Astrocyte (in vitro differentiated cells and primary cell): ENCODE data around the gene LMBR1L. TPM values are rescaled to one million over a fixed set of nuclear protein-coding genes. Genes with fewer than 3 reads are reported as not detected.

Source experiments
- DNase-seq: peaks from one replicate; pipeline ENCODE4 v3.0.0-alpha.2; 2010; ENCODE audit warnings: low read depth
- FAIRE-seq: peaks from 2 replicates; lab custom pipeline; 2011; peaks lifted over from hg19 to GRCh38; lab: Jason Lieb, UNC
- H2AFZ ChIP-seq: 2 replicates; pipeline ENCODE4 v1.6.0; 2012; ENCODE audit warnings: low read depth, low read length, inconsistent platforms
- H3K27ac ChIP-seq: 2 replicates; pipeline ENCODE4 v1.5.1; 2011; ENCODE audit warnings: low read depth, low read length, inconsistent platforms
- H3K27me3 ChIP-seq: 2 replicates; pipeline ENCODE4 v1.6.0; 2011; ENCODE audit warnings: low read length, inconsistent platforms; ENCODE audit not compliant: insufficient read depth
- H3K36me3 ChIP-seq: 2 replicates; pipeline ENCODE4 v1.5.1; 2011; ENCODE audit warnings: low read length, inconsistent platforms; ENCODE audit not compliant: insufficient read depth
- H3K4me1 ChIP-seq: 2 replicates; pipeline ENCODE4 v1.5.1; 2011; ENCODE audit warnings: low read length, inconsistent platforms; ENCODE audit not compliant: insufficient read depth
- H3K4me2 ChIP-seq: 2 replicates; pipeline ENCODE4 v1.6.0; 2012; ENCODE audit warnings: low read length, inconsistent platforms
- H3K4me3 ChIP-seq: 2 replicates; pipeline ENCODE4 v1.5.1; 2011; ENCODE audit warnings: low read depth, mild to moderate bottlenecking, low read length, inconsistent platforms; ENCODE audit not compliant: insufficient read depth
- H3K79me2 ChIP-seq: 2 replicates; pipeline ENCODE4 v1.6.0; 2012; ENCODE audit warnings: mild to moderate bottlenecking, low read length, inconsistent platforms; ENCODE audit not compliant: insufficient read depth
- H3K9ac ChIP-seq: 2 replicates; pipeline ENCODE4 v1.6.0; 2012; ENCODE audit warnings: mild to moderate bottlenecking, low read length, inconsistent platforms
- H3K9me3 ChIP-seq: 2 replicates; pipeline ENCODE4 v1.5.1; 2012; ENCODE audit warnings: low read depth, mild to moderate bottlenecking, low read length, inconsistent platforms; ENCODE audit not compliant: insufficient read depth
- H4K20me1 ChIP-seq: 2 replicates; pipeline ENCODE4 v1.6.0; 2012; ENCODE audit warnings: low read length, inconsistent platforms; ENCODE audit not compliant: insufficient read depth
- H3K27ac Mint-ChIP-seq: one replicate; pipeline ENCODE4 v1.8.0; 2021; ENCODE audit warnings: mild to moderate bottlenecking, mixed read lengths; ENCODE audit not compliant: unreplicated experiment
- H3K27me3 Mint-ChIP-seq: one replicate; pipeline ENCODE4 v1.8.0; 2021; ENCODE audit warnings: low read depth, mixed read lengths; ENCODE audit not compliant: unreplicated experiment
- H3K36me3 Mint-ChIP-seq: one replicate; pipeline ENCODE4 v1.8.0; 2021; ENCODE audit warnings: low read depth, mixed read lengths; ENCODE audit not compliant: unreplicated experiment
- H3K4me1 Mint-ChIP-seq: one replicate; pipeline ENCODE4 v1.8.0; 2021; ENCODE audit warnings: low read depth, mixed read lengths; ENCODE audit not compliant: unreplicated experiment
- H3K4me3 Mint-ChIP-seq: one replicate; pipeline ENCODE4 v1.8.0; 2021; ENCODE audit warnings: mild to moderate bottlenecking, moderate library complexity, mixed read lengths; ENCODE audit not compliant: unreplicated experiment
- H3K9me3 Mint-ChIP-seq: one replicate; pipeline ENCODE4 v1.8.0; 2021; ENCODE audit warnings: mild to moderate bottlenecking, mixed read lengths; ENCODE audit not compliant: unreplicated experiment
- EZH2 ChIP-seq: IDR thresholded peaks from 2 replicates; pipeline ENCODE4 v1.6.1; 2012; ENCODE audit warnings: mild to moderate bottlenecking, low read length, inconsistent platforms; ENCODE audit not compliant: insufficient read depth
- total RNA-seq: library from RNA; stranded (reverse); gene quantifications from 2 replicates; pipeline ENCODE4 v1.2.1, GENCODE V29; 2021
- TF ChIP-seq, protein P1 (sequence below): IDR thresholded peaks from 2 replicates; pipeline ENCODE4 v1.5.1; 2011; ENCODE audit warnings: low read depth, mild to moderate bottlenecking, inconsistent platforms, low read length, moderate library complexity; ENCODE audit not compliant: insufficient read depth

The LMBR1L gene
- total RNA-seq, 1 donor from 2014 or later, result 61.0 TPM

DNA sequence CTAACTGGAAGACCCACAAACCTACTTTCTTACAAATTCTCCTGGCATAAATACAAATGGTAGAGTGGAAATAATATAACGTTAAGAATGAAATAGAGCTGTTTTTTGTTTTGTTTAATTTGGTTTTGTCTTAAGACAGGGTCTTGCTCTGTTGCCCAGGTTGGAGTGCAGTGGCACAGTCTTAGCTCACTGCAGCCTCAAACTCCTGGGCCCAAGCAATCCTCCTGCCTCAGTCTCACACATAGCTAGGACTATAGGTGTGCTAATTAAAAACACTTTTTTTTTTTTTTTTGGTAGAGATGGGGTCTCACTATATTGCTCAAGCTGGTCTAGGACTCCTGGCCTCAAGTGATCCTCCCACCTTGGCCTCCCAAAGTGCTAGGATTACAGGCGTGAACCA is 11.9 kb downstream of the LMBR1L start:
- no peaks in the 10 kb centered on the region for H3K9me3 ChIP-seq
- no peak for FAIRE-seq
- H3K9me3 Mint-ChIP-seq, result no peaks in the 10 kb centered on the region
- no peaks in the 10 kb centered on the region for H3K4me1 Mint-ChIP-seq
- peaks cover 48% of the 10 kb centered on the region for H3K36me3 ChIP-seq
- peaks cover 53% of the 10 kb centered on the region for H4K20me1 ChIP-seq
- no peak overlapping the region for H3K27ac Mint-ChIP-seq
- no peak overlapping the region for H3K9ac ChIP-seq
- H3K27me3 ChIP-seq, result peaks cover 18% of the 10 kb centered on the region
- H2AFZ ChIP-seq, result no peak overlapping the region
- no peak for DNase-seq
- H3K27me3 Mint-ChIP-seq, result peaks cover 18% of the 10 kb centered on the region
- no peak overlapping the region for H3K27ac ChIP-seq
- no peak overlapping the region for H3K4me3 Mint-ChIP-seq
- no peak overlapping the region for H3K4me2 ChIP-seq
- no peak overlapping the region for H3K4me3 ChIP-seq
- H3K36me3 Mint-ChIP-seq, result peaks cover 33% of the 10 kb centered on the region
- no peak for TF ChIP-seq EZH2
- TF ChIP-seq, protein P1, sequence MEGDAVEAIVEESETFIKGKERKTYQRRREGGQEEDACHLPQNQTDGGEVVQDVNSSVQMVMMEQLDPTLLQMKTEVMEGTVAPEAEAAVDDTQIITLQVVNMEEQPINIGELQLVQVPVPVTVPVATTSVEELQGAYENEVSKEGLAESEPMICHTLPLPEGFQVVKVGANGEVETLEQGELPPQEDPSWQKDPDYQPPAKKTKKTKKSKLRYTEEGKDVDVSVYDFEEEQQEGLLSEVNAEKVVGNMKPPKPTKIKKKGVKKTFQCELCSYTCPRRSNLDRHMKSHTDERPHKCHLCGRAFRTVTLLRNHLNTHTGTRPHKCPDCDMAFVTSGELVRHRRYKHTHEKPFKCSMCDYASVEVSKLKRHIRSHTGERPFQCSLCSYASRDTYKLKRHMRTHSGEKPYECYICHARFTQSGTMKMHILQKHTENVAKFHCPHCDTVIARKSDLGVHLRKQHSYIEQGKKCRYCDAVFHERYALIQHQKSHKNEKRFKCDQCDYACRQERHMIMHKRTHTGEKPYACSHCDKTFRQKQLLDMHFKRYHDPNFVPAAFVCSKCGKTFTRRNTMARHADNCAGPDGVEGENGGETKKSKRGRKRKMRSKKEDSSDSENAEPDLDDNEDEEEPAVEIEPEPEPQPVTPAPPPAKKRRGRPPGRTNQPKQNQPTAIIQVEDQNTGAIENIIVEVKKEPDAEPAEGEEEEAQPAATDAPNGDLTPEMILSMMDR, result no peak
- no peaks in the 10 kb centered on the region for H3K79me2 ChIP-seq
- H3K4me1 ChIP-seq, result peaks cover 12% of the 10 kb centered on the region

DNA sequence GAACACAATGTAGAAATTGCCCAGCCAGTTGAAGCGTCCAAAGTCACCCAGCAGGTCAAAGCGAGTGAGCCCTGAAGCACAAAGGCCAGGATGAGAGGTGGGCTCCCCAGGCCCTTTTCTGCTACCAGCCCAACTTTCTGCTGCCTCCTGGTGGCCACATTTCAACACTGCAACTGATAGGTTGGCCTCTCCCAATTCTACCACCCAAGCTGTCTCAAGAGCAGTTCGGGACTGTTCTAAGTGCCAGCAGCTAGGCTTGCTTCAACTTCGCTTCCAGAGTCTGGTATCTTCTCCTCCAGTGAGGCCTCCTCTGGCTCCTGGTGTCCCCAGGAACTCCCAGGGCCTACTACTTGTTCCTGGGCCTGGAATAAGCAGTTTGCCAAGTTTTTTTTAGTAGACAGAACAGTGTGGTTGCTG is 12.6 kb downstream of the LMBR1L start:
- Histone ChIP-seq H3K36me3 (peaks cover 41% of the 10 kb centered on the region), H2AFZ (no peak overlapping the region), H3K4me1 (peaks cover 13% of the 10 kb centered on the region), H3K4me3 (no peak overlapping the region), H3K79me2 (no peaks in the 10 kb centered on the region), H3K27me3 (peaks cover 25% of the 10 kb centered on the region), H3K9ac (no peak overlapping the region), H3K27ac (no peak overlapping the region), H4K20me1 (peaks cover 49% of the 10 kb centered on the region), H3K9me3 (no peaks in the 10 kb centered on the region), H3K4me2 (no peak overlapping the region)
- FAIRE-seq, result no peak
- Mint-ChIP-seq H3K9me3 (no peaks in the 10 kb centered on the region), H3K4me1 (no peaks in the 10 kb centered on the region), H3K4me3 (no peak overlapping the region), H3K27me3 (peaks cover 21% of the 10 kb centered on the region), H3K36me3 (peaks cover 33% of the 10 kb centered on the region), H3K27ac (no peak overlapping the region)
- TF ChIP-seq, protein P1, result peak; percentile 70
- TF ChIP-seq EZH2, result no peak
- no peak for DNase-seq

DNA sequence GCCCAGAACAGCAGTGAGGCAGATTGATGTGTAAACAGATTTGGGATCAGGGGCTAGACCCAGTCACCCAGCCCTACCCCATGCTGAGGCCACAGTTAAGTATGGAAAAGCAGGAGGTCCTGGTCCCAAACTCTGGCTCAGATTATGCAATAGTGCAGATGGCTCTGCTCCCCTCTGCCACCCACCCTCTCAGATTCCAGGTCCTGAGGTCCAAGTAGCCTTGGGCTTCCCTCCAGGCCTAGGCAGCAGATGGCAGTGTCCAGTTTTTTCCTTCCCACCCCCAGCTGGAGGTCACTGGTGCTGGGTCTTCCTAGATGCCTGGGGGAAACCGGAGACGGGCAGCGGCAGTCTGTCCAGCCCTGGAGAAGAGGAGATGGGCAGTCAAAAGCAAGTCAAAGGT is 13.3 kb downstream of the LMBR1L start:
- Histone ChIP-seq H3K36me3 (peaks cover 35% of the 10 kb centered on the region), H3K9ac (no peak overlapping the region), H3K27me3 (peaks cover 32% of the 10 kb centered on the region), H2AFZ (no peak overlapping the region), H4K20me1 (peaks cover 43% of the 10 kb centered on the region), H3K4me1 (peaks cover 14% of the 10 kb centered on the region), H3K79me2 (no peaks in the 10 kb centered on the region), H3K27ac (no peak overlapping the region), H3K4me3 (no peak overlapping the region), H3K9me3 (no peaks in the 10 kb centered on the region), H3K4me2 (no peak overlapping the region)
- H3K4me3 Mint-ChIP-seq, result no peak overlapping the region
- no peaks in the 10 kb centered on the region for H3K4me1 Mint-ChIP-seq
- DNase-seq (no peak), FAIRE-seq (no peak)
- H3K27me3 Mint-ChIP-seq, result peaks cover 21% of the 10 kb centered on the region
- no peak overlapping the region for H3K27ac Mint-ChIP-seq
- TF ChIP-seq, protein P1, result no peak
- TF ChIP-seq EZH2, result no peak
- H3K9me3 Mint-ChIP-seq, result no peaks in the 10 kb centered on the region
- peaks cover 33% of the 10 kb centered on the region for H3K36me3 Mint-ChIP-seq
